Vagina (tissue), 2 donors: ENCODE measurements around the gene SMARCAL1. TPM values are rescaled to one million over a fixed set of nuclear protein-coding genes. Genes with fewer than 3 reads are reported as not detected.
"Not testable (repeated sequence)": the region's sequence is repeated elsewhere in the genome, so short reads cannot be mapped to it uniquely, and the experiment has no call there.

Source experiments
- DNase-seq, 2 donors: peaks; one replicate each; pipeline ENCODE4 v3.0.0-alpha.2; 2017; ENCODE audit errors: extremely low spot score in 2 of 2
- H3K27ac ChIP-seq: fragments of 200-600 bp; sonication (generic); one replicate; pipeline ENCODE4 v1.5.1; 2019
- H3K27me3 ChIP-seq: fragments of 200-600 bp; sonication (generic); one replicate; pipeline ENCODE4 v1.5.1; 2019
- H3K36me3 ChIP-seq, 2 donors: fragments of 200-600 bp; sonication (generic); one replicate each; pipeline ENCODE4 v1.5.1; 2017 to 2019
- H3K4me1 ChIP-seq: fragments of 200-600 bp; sonication (generic); one replicate; pipeline ENCODE4 v1.5.1; 2019
- H3K4me3 ChIP-seq, 2 donors: fragments of 200-600 bp; sonication (generic); 1 replicate in 1 of 2; 2 replicates in 1 of 2; pipeline ENCODE4 v1.5.1; 2016 to 2019
- H3K9me3 ChIP-seq: fragments of 200-600 bp; sonication (generic); one replicate; pipeline ENCODE4 v1.5.1; 2019
- POLR2A ChIP-seq, 2 donors: fragments of 450-650 bp; IDR thresholded peaks; one replicate each; pipeline ENCODE4 v1.6.1; 2017; ENCODE audit warnings: antibody characterized with exemption in 2 of 2, mild to moderate bottlenecking in 2 of 2, moderate library complexity in 2 of 2
- POLR2AphosphoS5 ChIP-seq, 2 donors: sonication (generic); formaldehyde crosslinking; IDR thresholded peaks; one replicate each; pipeline ENCODE4 v1.9.0; 2017; ENCODE audit warnings: antibody characterized with exemption in 2 of 2, mild to moderate bottlenecking in 2 of 2, low read depth in 1 of 2; ENCODE audit not compliant: insufficient read depth in 1 of 2
- intact Hi-C: fragments of 100-400 bp; cut with DNase I; formaldehyde crosslinking; loops from one replicate; pipeline ENCODE4 v1.15.1; 2023
- total RNA-seq: library from RNA; depleted of rRNA; stranded (reverse); fragments of >200 nt; gene quantifications from one replicate; pipeline ENCODE4 v1.2.3, GENCODE V29; 2016
- TF ChIP-seq, protein P1 (sequence below), 3 experiments: fragments of 450-650 bp in 2 of 3; fragments of 200-600 bp in 1 of 3; sonication (generic) in 1 of 3; IDR thresholded peaks; one replicate each; pipeline ENCODE4 v1.5.1; 2017 to 2019; ENCODE audit warnings: antibody characterized with exemption in 3 of 3, mild to moderate bottlenecking in 2 of 3, moderate library complexity in 2 of 3

SMARCAL1 gene
- total RNA-seq, 1 donor from 2014 or later, result 36.1 TPM

DNA sequence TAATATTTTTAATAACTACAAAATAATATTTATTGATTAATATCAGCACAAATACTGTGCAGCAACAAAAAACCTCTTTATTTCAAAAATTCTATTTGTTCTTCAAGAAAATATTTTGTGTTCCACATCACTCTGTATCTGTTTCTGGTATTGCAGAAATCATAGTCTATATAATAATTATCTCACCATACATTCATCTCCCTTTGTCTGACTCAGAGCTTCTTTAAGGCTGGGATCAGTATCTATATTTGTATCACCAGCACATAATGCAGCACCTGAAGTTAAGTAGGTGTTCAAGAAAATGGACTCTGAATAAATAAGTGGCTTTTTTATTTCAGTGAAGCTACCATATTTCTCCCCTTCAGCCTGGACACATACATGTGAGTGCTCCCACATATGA, 38.4 kb upstream of the SMARCAL1 start:
- Histone ChIP-seq H3K4me3 (no peak overlapping the region), H3K27me3 (peaks cover 8% of the 10 kb centered on the region), H3K4me1 (peaks cover 13% of the 10 kb centered on the region), H3K9me3 (no peaks in the 10 kb centered on the region), H3K27ac (no peak overlapping the region), H3K36me3 (no peaks in the 10 kb centered on the region)
- DNase-seq, result no peak
- intact Hi-C loops, result no loop called here
- TF ChIP-seq POLR2AphosphoS5 (IDR thresholded peaks at IDR 0.05; ENCODE audit: insufficient read depth in 1 of 2, low read depth in 1 of 2), result no peak
- TF ChIP-seq POLR2A (IDR thresholded peaks at IDR 0.05), result no peak
- TF ChIP-seq, protein P1, sequence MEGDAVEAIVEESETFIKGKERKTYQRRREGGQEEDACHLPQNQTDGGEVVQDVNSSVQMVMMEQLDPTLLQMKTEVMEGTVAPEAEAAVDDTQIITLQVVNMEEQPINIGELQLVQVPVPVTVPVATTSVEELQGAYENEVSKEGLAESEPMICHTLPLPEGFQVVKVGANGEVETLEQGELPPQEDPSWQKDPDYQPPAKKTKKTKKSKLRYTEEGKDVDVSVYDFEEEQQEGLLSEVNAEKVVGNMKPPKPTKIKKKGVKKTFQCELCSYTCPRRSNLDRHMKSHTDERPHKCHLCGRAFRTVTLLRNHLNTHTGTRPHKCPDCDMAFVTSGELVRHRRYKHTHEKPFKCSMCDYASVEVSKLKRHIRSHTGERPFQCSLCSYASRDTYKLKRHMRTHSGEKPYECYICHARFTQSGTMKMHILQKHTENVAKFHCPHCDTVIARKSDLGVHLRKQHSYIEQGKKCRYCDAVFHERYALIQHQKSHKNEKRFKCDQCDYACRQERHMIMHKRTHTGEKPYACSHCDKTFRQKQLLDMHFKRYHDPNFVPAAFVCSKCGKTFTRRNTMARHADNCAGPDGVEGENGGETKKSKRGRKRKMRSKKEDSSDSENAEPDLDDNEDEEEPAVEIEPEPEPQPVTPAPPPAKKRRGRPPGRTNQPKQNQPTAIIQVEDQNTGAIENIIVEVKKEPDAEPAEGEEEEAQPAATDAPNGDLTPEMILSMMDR (IDR thresholded peaks at IDR 0.05), result no peak

DNA sequence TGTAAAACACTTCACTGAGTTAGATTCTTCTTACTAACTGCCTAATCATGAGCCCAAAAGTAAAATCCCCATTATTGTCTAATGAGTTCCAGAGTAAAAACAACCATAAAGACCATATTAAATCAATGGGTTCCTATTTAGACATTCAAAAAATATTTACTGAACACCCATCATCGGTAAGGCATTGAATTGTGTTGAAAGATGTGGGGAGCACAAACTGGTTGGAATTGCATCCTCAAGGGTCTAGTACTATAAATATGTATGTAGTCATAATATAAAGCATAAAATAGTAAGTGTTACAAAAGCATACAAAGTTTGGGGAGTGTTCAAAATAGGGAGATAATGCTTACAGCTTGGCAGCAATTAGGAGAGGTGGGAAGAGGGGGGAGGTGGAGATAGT, 37.0 kb upstream of the SMARCAL1 start:
- Histone ChIP-seq H3K4me3 (no peak overlapping the region), H3K9me3 (no peaks in the 10 kb centered on the region), H3K27ac (no peak overlapping the region), H3K36me3 (no peaks in the 10 kb centered on the region), H3K27me3 (peaks cover 8% of the 10 kb centered on the region), H3K4me1 (peaks cover 13% of the 10 kb centered on the region)
- intact Hi-C loops, result no loop called here
- DNase-seq, result no peak
- TF ChIP-seq, protein P1 (IDR thresholded peaks at IDR 0.05), result no peak
- no peak for TF ChIP-seq POLR2AphosphoS5 (IDR thresholded peaks at IDR 0.05; ENCODE audit: insufficient read depth in 1 of 2, low read depth in 1 of 2)
- TF ChIP-seq POLR2A (IDR thresholded peaks at IDR 0.05), result no peak

DNA sequence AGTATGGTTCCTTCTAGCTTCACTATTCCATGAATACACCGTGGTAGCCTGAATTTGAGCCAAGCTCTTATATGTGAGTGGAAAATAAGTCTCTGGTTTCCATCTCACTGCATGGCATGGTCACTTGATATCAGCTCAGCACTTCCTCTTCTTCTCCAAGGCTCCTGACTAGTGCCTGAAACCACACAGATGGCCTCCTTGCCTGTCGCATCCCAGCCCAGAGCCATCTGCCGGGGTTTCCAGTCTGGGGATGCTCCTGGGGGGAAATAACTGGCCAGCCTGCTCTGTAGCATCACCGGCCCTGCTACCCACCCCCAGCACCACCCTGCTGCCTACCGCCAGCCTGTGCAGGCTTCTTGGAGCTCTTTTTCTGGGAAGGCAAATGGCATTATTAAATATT, 32.3 kb upstream of the SMARCAL1 start:
- no peak overlapping the region for H3K27ac ChIP-seq
- no peak for DNase-seq
- H3K4me1 ChIP-seq, result no peaks in the 10 kb centered on the region
- TF ChIP-seq POLR2A (IDR thresholded peaks at IDR 0.05), result no peak
- TF ChIP-seq, protein P1 (IDR thresholded peaks at IDR 0.05), result no peak
- no peak for TF ChIP-seq POLR2AphosphoS5 (IDR thresholded peaks at IDR 0.05; ENCODE audit: insufficient read depth in 1 of 2, low read depth in 1 of 2)
- intact Hi-C loops, result no loop called here
- H3K4me3 ChIP-seq, result no peak overlapping the region
- H3K9me3 ChIP-seq, result no peaks in the 10 kb centered on the region
- no peaks in the 10 kb centered on the region for H3K27me3 ChIP-seq
- H3K36me3 ChIP-seq, result no peaks in the 10 kb centered on the region

DNA sequence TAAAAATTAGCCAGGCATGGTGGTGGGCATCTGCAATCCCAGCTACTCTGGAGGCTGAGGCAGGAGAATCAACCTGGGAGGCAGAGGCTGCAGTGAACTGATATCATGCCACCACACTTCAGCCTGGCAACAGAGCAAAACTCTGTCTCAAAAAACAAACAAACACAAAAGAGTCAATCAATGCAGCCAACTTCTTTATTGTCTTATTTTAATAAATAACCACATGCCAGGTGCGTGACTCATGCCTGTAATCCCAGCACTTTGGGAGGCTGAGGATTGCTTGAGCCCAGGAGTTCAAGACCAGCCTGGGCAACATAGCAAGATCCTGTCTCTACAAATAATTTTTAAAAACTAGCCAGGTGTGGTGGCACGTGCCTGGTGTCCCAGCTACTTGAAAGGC, 27.9 kb upstream of the SMARCAL1 start:
- H3K36me3 ChIP-seq, H3K4me1 ChIP-seq, DNase-seq, H3K9me3 ChIP-seq, H3K4me3 ChIP-seq, H3K27ac ChIP-seq, intact Hi-C loops, H3K27me3 ChIP-seq: not testable (repeated sequence)

DNA sequence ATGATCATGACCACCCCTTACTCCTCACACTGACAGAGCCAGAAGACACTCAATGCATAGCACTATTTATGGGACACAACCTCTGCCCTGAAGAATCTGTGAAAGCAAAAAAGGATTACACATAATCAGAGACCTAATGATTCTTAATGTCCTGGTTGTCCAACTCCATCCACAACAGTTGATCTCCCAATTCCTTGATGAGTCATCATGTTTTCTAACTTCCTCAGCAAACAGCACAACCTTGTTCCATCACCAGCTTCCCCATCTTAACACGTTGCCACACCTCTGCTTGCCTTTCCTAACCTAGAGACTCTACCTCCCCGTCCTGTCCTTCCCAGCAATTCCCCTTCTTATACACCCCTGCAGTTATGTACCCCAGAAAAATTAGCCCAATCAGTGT, 26.8 kb upstream of the SMARCAL1 start:
- Histone ChIP-seq H3K36me3 (no peaks in the 10 kb centered on the region), H3K27ac (no peak overlapping the region), H3K9me3 (no peaks in the 10 kb centered on the region), H3K27me3 (no peaks in the 10 kb centered on the region), H3K4me1 (no peaks in the 10 kb centered on the region), H3K4me3 (no peak overlapping the region)
- no peak for DNase-seq
- intact Hi-C loops, result no loop called here
- TF ChIP-seq, protein P1 (IDR thresholded peaks at IDR 0.05), result no peak
- no peak for TF ChIP-seq POLR2A (IDR thresholded peaks at IDR 0.05)
- no peak for TF ChIP-seq POLR2AphosphoS5 (IDR thresholded peaks at IDR 0.05; ENCODE audit: insufficient read depth in 1 of 2, low read depth in 1 of 2)

DNA sequence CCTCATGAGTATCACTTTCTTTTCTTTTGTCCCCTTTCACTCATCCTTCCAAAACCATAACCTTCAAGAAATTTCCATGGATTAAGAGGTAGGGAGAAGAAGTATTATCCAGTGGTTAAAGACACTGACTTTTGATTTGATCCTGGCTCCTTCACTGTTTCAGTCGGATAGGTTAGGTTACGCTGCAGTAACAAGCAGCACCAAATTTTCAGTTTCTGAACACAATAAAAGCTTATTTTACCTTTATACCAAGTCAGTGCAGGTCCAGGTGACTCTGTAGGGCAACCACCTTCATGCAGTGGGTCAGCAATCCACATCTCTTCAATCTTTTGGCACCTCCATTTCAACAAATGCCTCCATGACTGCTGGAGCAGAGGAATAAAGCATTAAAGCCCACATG, 25.0 kb upstream of the SMARCAL1 start:
- Histone ChIP-seq H3K4me1 (no peaks in the 10 kb centered on the region), H3K36me3 (no peaks in the 10 kb centered on the region), H3K27me3 (no peaks in the 10 kb centered on the region), H3K4me3 (no peak overlapping the region), H3K27ac (no peak overlapping the region), H3K9me3 (no peaks in the 10 kb centered on the region)
- DNase-seq, result no peak
- intact Hi-C loops, result no loop called here
- TF ChIP-seq POLR2A (IDR thresholded peaks at IDR 0.05) (no peak), POLR2AphosphoS5 (IDR thresholded peaks at IDR 0.05; ENCODE audit: insufficient read depth in 1 of 2, low read depth in 1 of 2) (no peak)
- TF ChIP-seq, protein P1 (IDR thresholded peaks at IDR 0.05), result no peak
